ENCODE data around the gene ZNF195.
"Not testable (repeated sequence)": the region's sequence is repeated elsewhere in the genome, so short reads cannot be mapped to it uniquely, and the experiment has no call there.

DNA sequence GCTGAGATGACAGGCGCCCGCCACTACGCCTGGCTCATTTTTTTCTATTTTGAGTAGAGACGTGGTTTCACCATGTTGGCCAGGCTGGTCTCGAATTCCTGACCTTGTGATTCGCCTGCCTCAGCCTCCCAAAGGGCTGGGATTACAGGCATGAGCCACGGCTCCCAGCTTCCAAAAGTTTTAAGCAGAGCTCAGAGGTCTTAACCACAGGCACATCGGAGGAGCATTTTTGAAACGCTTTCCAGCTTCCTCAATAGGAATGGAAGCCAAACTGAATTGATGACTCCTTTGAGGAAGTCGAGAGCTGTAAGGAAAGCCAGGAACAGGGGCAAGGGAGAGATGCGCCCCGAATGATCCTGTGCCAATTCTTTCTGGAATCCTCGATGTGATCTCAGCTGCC is 14.5 kb upstream of the ZNF195 start:
- TF ChIP-seq, protein P1, sequence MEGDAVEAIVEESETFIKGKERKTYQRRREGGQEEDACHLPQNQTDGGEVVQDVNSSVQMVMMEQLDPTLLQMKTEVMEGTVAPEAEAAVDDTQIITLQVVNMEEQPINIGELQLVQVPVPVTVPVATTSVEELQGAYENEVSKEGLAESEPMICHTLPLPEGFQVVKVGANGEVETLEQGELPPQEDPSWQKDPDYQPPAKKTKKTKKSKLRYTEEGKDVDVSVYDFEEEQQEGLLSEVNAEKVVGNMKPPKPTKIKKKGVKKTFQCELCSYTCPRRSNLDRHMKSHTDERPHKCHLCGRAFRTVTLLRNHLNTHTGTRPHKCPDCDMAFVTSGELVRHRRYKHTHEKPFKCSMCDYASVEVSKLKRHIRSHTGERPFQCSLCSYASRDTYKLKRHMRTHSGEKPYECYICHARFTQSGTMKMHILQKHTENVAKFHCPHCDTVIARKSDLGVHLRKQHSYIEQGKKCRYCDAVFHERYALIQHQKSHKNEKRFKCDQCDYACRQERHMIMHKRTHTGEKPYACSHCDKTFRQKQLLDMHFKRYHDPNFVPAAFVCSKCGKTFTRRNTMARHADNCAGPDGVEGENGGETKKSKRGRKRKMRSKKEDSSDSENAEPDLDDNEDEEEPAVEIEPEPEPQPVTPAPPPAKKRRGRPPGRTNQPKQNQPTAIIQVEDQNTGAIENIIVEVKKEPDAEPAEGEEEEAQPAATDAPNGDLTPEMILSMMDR (IDR thresholded peaks at IDR 0.05; ENCODE audit: low read depth, low read length, poor library complexity, severe bottlenecking), result not testable (repeated sequence)
- not testable (repeated sequence) for TF ChIP-seq EZH2phosphoT487 (IDR thresholded peaks at IDR 0.05; ENCODE audit: borderline replicate concordance, low read length)

Data from DOHH2 (cell line).